Measurements from ENCODE around the gene ERVFRD-1. TPM values are rescaled to one million over a fixed set of nuclear protein-coding genes. Genes with fewer than 3 reads are reported as not detected.

The ERVFRD-1 gene
- total RNA-seq, 1 donor from 2014 or later = not detected

GRCh38 chr6:11141295-11141694, 29.8 kb upstream of the ERVFRD-1 start:
- H3K4me1 Mint-ChIP-seq (ENCODE audit: low read depth) = peaks cover 23% of the 10 kb centered on the region
- H3K27ac Mint-ChIP-seq = no peak overlapping the region
- H3K27me3 Mint-ChIP-seq (ENCODE audit: insufficient read depth) = peaks cover 1% of the 10 kb centered on the region
- H3K4me3 Mint-ChIP-seq = no peak overlapping the region
- intact Hi-C loops (cut with micrococcal nuclease) = loop anchor here (5.0 kb wide), 1 partner anchor 189 kb away; no protein-coding TSS in a partner anchor
- no peaks in the 10 kb centered on the region for H3K9me3 Mint-ChIP-seq
- DNase-seq (ENCODE audit: low spot score) = no peak
- H3K36me3 Mint-ChIP-seq (ENCODE audit: low read depth) = peaks cover 2% of the 10 kb centered on the region

- intact Hi-C loops (cut with micrococcal nuclease) = loop anchor here (5.0 kb wide), 1 partner anchor 188 kb away; no protein-coding TSS in a partner anchor
- H3K27ac Mint-ChIP-seq = no peak overlapping the region
- H3K9me3 Mint-ChIP-seq = no peaks in the 10 kb centered on the region
These were observed 28.5 kb upstream of the ERVFRD-1 start for GRCh38 chr6:11140056-11140455.

GRCh38 chr6:11139051-11139960, 27.8 kb upstream of the ERVFRD-1 start:
- H3K27ac Mint-ChIP-seq = peak overlapping the region; percentile 1
- H3K36me3 Mint-ChIP-seq (ENCODE audit: low read depth) = peaks cover 11% of the 10 kb centered on the region
- H3K4me3 Mint-ChIP-seq = no peak overlapping the region
- no peak for DNase-seq (ENCODE audit: low spot score)
- H3K9me3 Mint-ChIP-seq = no peaks in the 10 kb centered on the region
- H3K4me1 Mint-ChIP-seq (ENCODE audit: low read depth) = peaks cover 18% of the 10 kb centered on the region
- peaks cover 1% of the 10 kb centered on the region for H3K27me3 Mint-ChIP-seq (ENCODE audit: insufficient read depth)
- intact Hi-C loops (cut with micrococcal nuclease) = loop anchor here (1.0 kb wide), 1 partner anchor 46 kb away; the partner anchor contains the start of gene SMIM13

More at GRCh38 chr6:11140056-11140455, 28.5 kb upstream of the ERVFRD-1 start:
- Mint-ChIP-seq H3K27me3 (ENCODE audit: insufficient read depth) (peaks cover 1% of the 10 kb centered on the region), H3K36me3 (ENCODE audit: low read depth) (peaks cover 6% of the 10 kb centered on the region), H3K4me1 (ENCODE audit: low read depth) (peaks cover 23% of the 10 kb centered on the region), H3K4me3 (no peak overlapping the region)
- DNase-seq (ENCODE audit: low spot score) = no peak

- Mint-ChIP-seq H3K36me3 (ENCODE audit: low read depth) (peaks cover 11% of the 10 kb centered on the region), H3K27me3 (ENCODE audit: insufficient read depth) (no peaks in the 10 kb centered on the region), H3K9me3 (no peaks in the 10 kb centered on the region), H3K4me1 (ENCODE audit: low read depth) (peaks cover 10% of the 10 kb centered on the region), H3K27ac (no peak overlapping the region), H3K4me3 (no peak overlapping the region)
- intact Hi-C loops (cut with micrococcal nuclease) = no loop called here
- no peak for DNase-seq (ENCODE audit: low spot score)
These were observed 25.3 kb upstream of the ERVFRD-1 start for GRCh38 chr6:11136809-11137208.

GRCh38 chr6:11133281-11133680, 21.8 kb upstream of the ERVFRD-1 start:
- H3K4me3 Mint-ChIP-seq = no peak overlapping the region
- no peaks in the 10 kb centered on the region for H3K27me3 Mint-ChIP-seq (ENCODE audit: insufficient read depth)

GRCh38 chr6:11132194-11132888, 20.8 kb upstream of the ERVFRD-1 start:
- Mint-ChIP-seq H3K9me3 (no peaks in the 10 kb centered on the region), H3K27me3 (ENCODE audit: insufficient read depth) (no peaks in the 10 kb centered on the region), H3K27ac (no peak overlapping the region), H3K4me3 (no peak overlapping the region), H3K36me3 (ENCODE audit: low read depth) (peaks cover 13% of the 10 kb centered on the region), H3K4me1 (ENCODE audit: low read depth) (peaks cover 19% of the 10 kb centered on the region)
- intact Hi-C loops (cut with micrococcal nuclease) = no loop called here
- DNase-seq (ENCODE audit: low spot score) = no peak

More at GRCh38 chr6:11133281-11133680, 21.8 kb upstream of the ERVFRD-1 start:
- Mint-ChIP-seq H3K4me1 (ENCODE audit: low read depth) (peaks cover 19% of the 10 kb centered on the region), H3K27ac (no peak overlapping the region), H3K36me3 (ENCODE audit: low read depth) (peaks cover 13% of the 10 kb centered on the region), H3K9me3 (no peaks in the 10 kb centered on the region)
- intact Hi-C loops (cut with micrococcal nuclease) = no loop called here
- DNase-seq (ENCODE audit: low spot score) = no peak

- Mint-ChIP-seq H3K4me1 (ENCODE audit: low read depth) (peaks cover 19% of the 10 kb centered on the region), H3K27me3 (ENCODE audit: insufficient read depth) (no peaks in the 10 kb centered on the region), H3K27ac (no peak overlapping the region), H3K9me3 (peaks cover 3% of the 10 kb centered on the region), H3K4me3 (no peak overlapping the region), H3K36me3 (ENCODE audit: low read depth) (peaks cover 16% of the 10 kb centered on the region)
- intact Hi-C loops (cut with micrococcal nuclease) = no loop called here
- no peak for DNase-seq (ENCODE audit: low spot score)
These were observed 19.1 kb upstream of the ERVFRD-1 start for GRCh38 chr6:11130605-11131004.

GRCh38 chr6:11129908-11130565, 18.5 kb upstream of the ERVFRD-1 start:
- DNase-seq (ENCODE audit: low spot score) = no peak
- Mint-ChIP-seq H3K4me1 (ENCODE audit: low read depth) (peaks cover 19% of the 10 kb centered on the region), H3K27ac (peak overlapping the region; percentile 13), H3K27me3 (ENCODE audit: insufficient read depth) (no peaks in the 10 kb centered on the region), H3K36me3 (ENCODE audit: low read depth) (peaks cover 11% of the 10 kb centered on the region), H3K9me3 (peaks cover 3% of the 10 kb centered on the region), H3K4me3 (no peak overlapping the region)
- intact Hi-C loops (cut with micrococcal nuclease) = no loop called here

GRCh38 chr6:11128608-11129007, 17.1 kb upstream of the ERVFRD-1 start:
- DNase-seq (ENCODE audit: low spot score) = no peak
- Mint-ChIP-seq H3K27me3 (ENCODE audit: insufficient read depth) (no peaks in the 10 kb centered on the region), H3K27ac (no peak overlapping the region), H3K4me1 (ENCODE audit: low read depth) (peaks cover 25% of the 10 kb centered on the region), H3K4me3 (no peak overlapping the region), H3K9me3 (peaks cover 3% of the 10 kb centered on the region), H3K36me3 (ENCODE audit: low read depth) (peaks cover 6% of the 10 kb centered on the region)
- intact Hi-C loops (cut with micrococcal nuclease) = no loop called here

- intact Hi-C loops (cut with micrococcal nuclease) = no loop called here
- Mint-ChIP-seq H3K27ac (no peak overlapping the region), H3K9me3 (peaks cover 3% of the 10 kb centered on the region), H3K36me3 (ENCODE audit: low read depth) (peaks cover 6% of the 10 kb centered on the region), H3K4me1 (ENCODE audit: low read depth) (peaks cover 25% of the 10 kb centered on the region), H3K27me3 (ENCODE audit: insufficient read depth) (no peaks in the 10 kb centered on the region), H3K4me3 (no peak overlapping the region)
- no peak for DNase-seq (ENCODE audit: low spot score)
These were observed 15.4 kb upstream of the ERVFRD-1 start for GRCh38 chr6:11126876-11127275.

GRCh38 chr6:11123978-11124377, 12.5 kb upstream of the ERVFRD-1 start:
- no peak overlapping the region for H3K27ac Mint-ChIP-seq
- peaks cover 9% of the 10 kb centered on the region for H3K4me1 Mint-ChIP-seq (ENCODE audit: low read depth)
- H3K36me3 Mint-ChIP-seq (ENCODE audit: low read depth) = peaks cover 5% of the 10 kb centered on the region
- H3K9me3 Mint-ChIP-seq = peaks cover 3% of the 10 kb centered on the region
- no peak for DNase-seq (ENCODE audit: low spot score)
- H3K4me3 Mint-ChIP-seq = no peak overlapping the region
- H3K27me3 Mint-ChIP-seq (ENCODE audit: insufficient read depth) = no peaks in the 10 kb centered on the region
- intact Hi-C loops (cut with micrococcal nuclease) = no loop called here

- peaks cover 7% of the 10 kb centered on the region for H3K4me1 Mint-ChIP-seq (ENCODE audit: low read depth)
- no peaks in the 10 kb centered on the region for H3K27me3 Mint-ChIP-seq (ENCODE audit: insufficient read depth)
- H3K36me3 Mint-ChIP-seq (ENCODE audit: low read depth) = peaks cover 4% of the 10 kb centered on the region
- DNase-seq (ENCODE audit: low spot score) = no peak
- intact Hi-C loops (cut with micrococcal nuclease) = no loop called here
- peaks cover 3% of the 10 kb centered on the region for H3K9me3 Mint-ChIP-seq
- no peak overlapping the region for H3K27ac Mint-ChIP-seq
- no peak overlapping the region for H3K4me3 Mint-ChIP-seq
These were observed 10.9 kb upstream of the ERVFRD-1 start for GRCh38 chr6:11122380-11122779.

Measured in activated T-helper 1 cell treated with anti-CD3 and anti-CD28 coated beads, Interleukin-12 subunit alpha, Interleukin-12 subunit beta, Interleukin-2, Interleukin-4 antibody, amounts not matched to agents 30 ng/mL and 10 ng/mL and 1 ng/mL, durations not matched to agents 14 hours and 24 hours and 36 hours (primary cell).